Mesothelial cell of epicardium (in vitro differentiated cells): ENCODE data around the gene MBD3L4. TPM values are rescaled to one million over a fixed set of nuclear protein-coding genes. Genes with fewer than 3 reads are reported as not detected.
"Not testable (repeated sequence)": the region's sequence is repeated elsewhere in the genome, so short reads cannot be mapped to it uniquely, and the experiment has no call there.

Experiments used
- DNase-seq, 2 experiments: peaks; one replicate each; pipeline ENCODE4 v3.0.0; 2021; ENCODE audit warnings: low spot score in 2 of 2; ENCODE audit not compliant: unreplicated experiment in 2 of 2
- H3K27ac Mint-ChIP-seq: 2 replicates; pipeline ENCODE4 v1.8.0; 2021; ENCODE audit warnings: mixed read lengths
- H3K27me3 Mint-ChIP-seq: 2 replicates; pipeline ENCODE4 v1.8.0; 2021; ENCODE audit warnings: low read depth, mixed read lengths
- H3K36me3 Mint-ChIP-seq: 2 replicates; pipeline ENCODE4 v1.8.0; 2021; ENCODE audit warnings: mixed read lengths
- H3K4me1 Mint-ChIP-seq: 2 replicates; pipeline ENCODE4 v1.8.0; 2021; ENCODE audit warnings: mixed read lengths
- H3K4me3 Mint-ChIP-seq: 2 replicates; pipeline ENCODE4 v1.8.0; 2021; ENCODE audit warnings: mild to moderate bottlenecking, moderate library complexity, mixed read lengths
- H3K9me3 Mint-ChIP-seq: 2 replicates; pipeline ENCODE4 v1.8.0; 2021; ENCODE audit warnings: mixed read lengths
- total RNA-seq: library from RNA; stranded (reverse); gene quantifications from 3 replicates; pipeline ENCODE4 v1.2.1, GENCODE V29; 2021
- TF ChIP-seq, protein P1 (sequence below): fragments of 200-600 bp; sonication (generic); IDR thresholded peaks from one replicate; pipeline ENCODE4 v1.5.0; 2021; ENCODE audit warnings: antibody characterized with exemption; ENCODE audit not compliant: unreplicated experiment

Gene MBD3L4
- total RNA-seq, 1 donor from 2014 or later: not detected

- no peak for DNase-seq
- TF ChIP-seq, protein P1, sequence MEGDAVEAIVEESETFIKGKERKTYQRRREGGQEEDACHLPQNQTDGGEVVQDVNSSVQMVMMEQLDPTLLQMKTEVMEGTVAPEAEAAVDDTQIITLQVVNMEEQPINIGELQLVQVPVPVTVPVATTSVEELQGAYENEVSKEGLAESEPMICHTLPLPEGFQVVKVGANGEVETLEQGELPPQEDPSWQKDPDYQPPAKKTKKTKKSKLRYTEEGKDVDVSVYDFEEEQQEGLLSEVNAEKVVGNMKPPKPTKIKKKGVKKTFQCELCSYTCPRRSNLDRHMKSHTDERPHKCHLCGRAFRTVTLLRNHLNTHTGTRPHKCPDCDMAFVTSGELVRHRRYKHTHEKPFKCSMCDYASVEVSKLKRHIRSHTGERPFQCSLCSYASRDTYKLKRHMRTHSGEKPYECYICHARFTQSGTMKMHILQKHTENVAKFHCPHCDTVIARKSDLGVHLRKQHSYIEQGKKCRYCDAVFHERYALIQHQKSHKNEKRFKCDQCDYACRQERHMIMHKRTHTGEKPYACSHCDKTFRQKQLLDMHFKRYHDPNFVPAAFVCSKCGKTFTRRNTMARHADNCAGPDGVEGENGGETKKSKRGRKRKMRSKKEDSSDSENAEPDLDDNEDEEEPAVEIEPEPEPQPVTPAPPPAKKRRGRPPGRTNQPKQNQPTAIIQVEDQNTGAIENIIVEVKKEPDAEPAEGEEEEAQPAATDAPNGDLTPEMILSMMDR: no peak
- Mint-ChIP-seq H3K9me3 (peaks cover 18% of the 10 kb centered on the region), H3K27ac (no peak overlapping the region), H3K36me3 (peaks cover 46% of the 10 kb centered on the region), H3K4me1 (peaks cover 9% of the 10 kb centered on the region), H3K27me3 (no peaks in the 10 kb centered on the region), H3K4me3 (peak overlapping the region; percentile 54)
Measured at GRCh38 chr19:7072541-7072940, 32.6 kb upstream of the MBD3L4 start.

- H3K27ac Mint-ChIP-seq: peak overlapping the region; percentile 61
- DNase-seq: no peak
- H3K9me3 Mint-ChIP-seq: peaks cover 13% of the 10 kb centered on the region
- H3K4me1 Mint-ChIP-seq: peaks cover 9% of the 10 kb centered on the region
- peaks cover 22% of the 10 kb centered on the region for H3K36me3 Mint-ChIP-seq
- H3K4me3 Mint-ChIP-seq: peak overlapping the region; percentile 98
- TF ChIP-seq, protein P1: no peak
- H3K27me3 Mint-ChIP-seq: no peaks in the 10 kb centered on the region
Measured at GRCh38 chr19:7069904-7070226, 29.9 kb upstream of the MBD3L4 start.

- H3K4me3 Mint-ChIP-seq: peak within 1 kb of the TSS; percentile 98
- peak; percentile 97 to 98 for DNase-seq
- H3K4me1 Mint-ChIP-seq: peaks cover 9% of the 10 kb centered on the region
- H3K36me3 Mint-ChIP-seq: peaks cover 19% of the 10 kb centered on the region
- H3K27ac Mint-ChIP-seq: peak within 1 kb of the TSS; percentile 94
- no peaks in the 10 kb centered on the region for H3K27me3 Mint-ChIP-seq
- TF ChIP-seq, protein P1: no peak
- peaks cover 12% of the 10 kb centered on the region for H3K9me3 Mint-ChIP-seq
Measured at GRCh38 chr19:7069042-7069903, 29.3 kb upstream of the MBD3L4 start, which contains the start of gene ZNF557. Gene ZNF557 (plus strand): TSS chr19:7069703. CDS start chr19:7075075, 5,372 bp downstream.

DNA sequence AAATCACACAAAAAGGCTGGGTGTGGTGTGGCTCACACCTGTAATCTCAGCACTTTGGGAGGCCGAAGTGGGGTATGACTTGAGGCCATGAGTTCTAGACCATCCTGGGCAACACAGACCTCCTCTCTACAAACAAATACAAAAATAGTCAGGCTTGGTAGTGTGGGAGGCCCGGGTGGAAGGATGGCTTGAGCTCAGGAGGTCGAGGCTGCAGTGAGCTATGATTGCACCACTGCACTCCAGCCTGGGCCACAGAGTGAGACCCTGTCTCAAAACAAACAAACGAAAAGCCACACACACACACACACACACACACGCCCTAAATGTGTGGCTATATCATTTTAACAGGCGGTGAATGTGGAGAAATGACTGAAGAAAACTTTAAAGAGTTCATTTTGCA lies 28.6 kb upstream of the MBD3L4 start:
- Mint-ChIP-seq H3K4me1 (peaks cover 9% of the 10 kb centered on the region), H3K27ac (no peak overlapping the region), H3K36me3 (peaks cover 16% of the 10 kb centered on the region), H3K27me3 (no peaks in the 10 kb centered on the region), H3K9me3 (peaks cover 11% of the 10 kb centered on the region), H3K4me3 (peak overlapping the region; percentile 98)
- TF ChIP-seq, protein P1: no peak
- no peak for DNase-seq

GRCh38 chr19:7067716-7068115 lies 27.7 kb upstream of the MBD3L4 start:
- TF ChIP-seq, protein P1: no peak
- no peak for DNase-seq
- no peak overlapping the region for H3K4me3 Mint-ChIP-seq
- peaks cover 9% of the 10 kb centered on the region for H3K4me1 Mint-ChIP-seq
- H3K9me3 Mint-ChIP-seq: peaks cover 11% of the 10 kb centered on the region
- H3K36me3 Mint-ChIP-seq: peaks cover 11% of the 10 kb centered on the region
- H3K27ac Mint-ChIP-seq: no peak overlapping the region
- H3K27me3 Mint-ChIP-seq: no peaks in the 10 kb centered on the region

GRCh38 chr19:7067122-7067521 lies 27.1 kb upstream of the MBD3L4 start:
- H3K27me3 Mint-ChIP-seq, H3K27ac Mint-ChIP-seq, H3K4me1 Mint-ChIP-seq, H3K4me3 Mint-ChIP-seq, DNase-seq, H3K36me3 Mint-ChIP-seq: not testable (repeated sequence)
- H3K9me3 Mint-ChIP-seq: peaks cover 11% of the 10 kb centered on the region
